Endothelial cell of umbilical vein (primary cell): ENCODE results near the gene FARP2. TPM values are rescaled to one million over a fixed set of nuclear protein-coding genes. Genes with fewer than 3 reads are reported as not detected.

ENCODE experiments used
- BruUV-seq: library from RNA; stranded (reverse); fragments of 400-500 nt; replicated peaks from 2 replicates; lab custom pipeline; 2021; lab: Mats Ljungman, UMichigan
- CTCF ChIA-PET: fragments of 300-600, 350-600 bp; sonication (Branson Sonifier 250); formaldehyde crosslinking; loops from one replicate; lab custom pipeline; 2021; ENCODE audit warnings: antibody characterized with exemption, inconsistent platforms; lab: Charles Lee
- POLR2A ChIA-PET: fragments of 300-600, 350-600 bp; sonication (Branson Sonifier 250); formaldehyde crosslinking; loops from one replicate; lab custom pipeline; 2021; ENCODE audit warnings: antibody characterized with exemption, inconsistent platforms; lab: Charles Lee
- DNase-seq: peaks from one replicate; pipeline ENCODE4 v3.0.0-alpha.2; 2011; ENCODE audit warnings: low read depth, low spot score
- FAIRE-seq: peaks from 2 replicates; lab custom pipeline; 2011; peaks lifted over from hg19 to GRCh38; lab: Jason Lieb, UNC
- H2AFZ ChIP-seq: 2 replicates; pipeline ENCODE4 v1.6.0; 2012; ENCODE audit warnings: low read depth, low read length, control low read depth, inconsistent platforms
- H3K27ac ChIP-seq: 2 replicates; pipeline ENCODE4 v1.5.1; 2011; ENCODE audit warnings: low read depth, mild to moderate bottlenecking, control low read depth, low read length, moderate library complexity; ENCODE audit not compliant: insufficient read depth
- H3K27me3 ChIP-seq, 2 experiments: 2 replicates each; pipeline versions ENCODE4 v1.6.0 to v1.6.1; 2011; ENCODE audit warnings: low read length in 2 of 2, mixed read lengths in 1 of 2; ENCODE audit not compliant: control insufficient read depth in 2 of 2, insufficient read depth in 2 of 2
- H3K36me3 ChIP-seq, 2 experiments: 2 replicates in 1 of 2; 3 replicates in 1 of 2; pipeline ENCODE4 v1.5.1; 2011; ENCODE audit warnings: low read length in 2 of 2, mild to moderate bottlenecking in 1 of 2, moderate library complexity in 1 of 2; ENCODE audit not compliant: control insufficient read depth in 2 of 2, insufficient read depth in 2 of 2; ENCODE audit errors: extremely low read depth in 1 of 2
- H3K4me1 ChIP-seq: 3 replicates; pipeline ENCODE4 v1.5.1; 2011; ENCODE audit warnings: mild to moderate bottlenecking, low read length; ENCODE audit not compliant: control insufficient read depth, insufficient read depth; ENCODE audit errors: extremely low read depth
- H3K4me2 ChIP-seq: 2 replicates; pipeline ENCODE4 v1.6.1; 2011; ENCODE audit warnings: low read length, control low read depth, mixed read lengths; ENCODE audit not compliant: insufficient read depth
- H3K4me3 ChIP-seq, 3 experiments: fragments of 200-600 bp in 1 of 3; sonication (generic), shearing (Covaris generic) in 1 of 3; replicated peaks in 1 of 3; 2 replicates each; pipeline ENCODE4 v1.5.1; 2011 to 2016; ENCODE audit warnings: control low read depth in 3 of 3, low read length in 3 of 3, mild to moderate bottlenecking in 2 of 3, inconsistent platforms in 1 of 3, low read depth in 1 of 3, moderate library complexity in 1 of 3; ENCODE audit not compliant: insufficient read depth in 1 of 3
- H3K79me2 ChIP-seq: 2 replicates; pipeline ENCODE4 v1.6.0; 2012; ENCODE audit warnings: low read length, inconsistent platforms; ENCODE audit not compliant: control insufficient read depth, insufficient read depth
- H3K9ac ChIP-seq: replicated peaks from 2 replicates; pipeline ENCODE3; 2011; ENCODE audit warnings: low read length, control low read depth; ENCODE audit not compliant: insufficient read depth; ENCODE audit errors: extremely low read depth
- H3K9me1 ChIP-seq: replicated peaks from 3 replicates; pipeline ENCODE4 v1.6.0; 2011; ENCODE audit warnings: mild to moderate bottlenecking, low read length; ENCODE audit not compliant: control insufficient read depth, insufficient read depth; ENCODE audit errors: extremely low read depth
- H3K9me3 ChIP-seq: replicated peaks from 2 replicates; pipeline ENCODE4 v1.5.1; 2012; ENCODE audit warnings: low read length, inconsistent platforms; ENCODE audit not compliant: control insufficient read depth, insufficient read depth
- H4K20me1 ChIP-seq: replicated peaks from 2 replicates; pipeline ENCODE3; 2011; ENCODE audit warnings: mild to moderate bottlenecking, low read length; ENCODE audit not compliant: control insufficient read depth, insufficient read depth; ENCODE audit errors: extremely low read depth
- CTCF ChIP-seq, 2 donors: IDR thresholded peaks; 1 replicate in 1 of 2; 2 replicates in 1 of 2; pipeline ENCODE4 v1.5.1; 2011; ENCODE audit warnings: low read length in 2 of 2, mild to moderate bottlenecking in 2 of 2, moderate library complexity in 2 of 2, control low read depth in 1 of 2, inconsistent platforms in 1 of 2, low read depth in 1 of 2; ENCODE audit not compliant: insufficient read depth in 1 of 2; ENCODE audit errors: extremely low read depth in 1 of 2
- EZH2 ChIP-seq: IDR thresholded peaks from 2 replicates; pipeline ENCODE4 v1.6.1; 2012; ENCODE audit warnings: borderline replicate concordance, low read depth, mild to moderate bottlenecking, moderate library complexity, low read length, inconsistent platforms; ENCODE audit not compliant: severe bottlenecking
- FOS ChIP-seq: IDR thresholded peaks from 2 replicates; pipeline ENCODE4 v1.6.1; 2011; ENCODE audit warnings: mild to moderate bottlenecking, low read length, moderate library complexity, borderline replicate concordance; ENCODE audit not compliant: insufficient read depth
- GATA2 ChIP-seq: IDR thresholded peaks from 2 replicates; pipeline ENCODE4 v1.7.0; 2011; ENCODE audit warnings: low read depth, mild to moderate bottlenecking, moderate library complexity, mixed read lengths, low read length; ENCODE audit not compliant: insufficient read length, insufficient read depth
- JUN ChIP-seq: IDR thresholded peaks from 2 replicates; pipeline ENCODE4 v1.6.1; 2011; ENCODE audit warnings: borderline replicate concordance, low read depth; ENCODE audit not compliant: insufficient read length, insufficient read depth
- MAX ChIP-seq: IDR thresholded peaks from 2 replicates; pipeline ENCODE4 v1.6.1; 2011; ENCODE audit not compliant: insufficient read depth, insufficient read length
- MYC ChIP-seq: IDR thresholded peaks from one replicate; pipeline ENCODE4 v1.6.1; 2011; ENCODE audit warnings: mild to moderate bottlenecking, low read depth, low read length
- POLR2A ChIP-seq: IDR thresholded peaks from 2 replicates; pipeline ENCODE4 v1.6.1; 2012; ENCODE audit warnings: low read depth, mild to moderate bottlenecking, control low read depth, low read length
- POLR2AphosphoS5 ChIP-seq: IDR thresholded peaks from 2 replicates; pipeline ENCODE4 v1.6.1; 2012; ENCODE audit warnings: low read depth, mild to moderate bottlenecking, control low read depth, low read length, moderate library complexity; ENCODE audit not compliant: insufficient read depth
- dilution Hi-C: fragments of 300-500 bp; cut with MboI; formaldehyde crosslinking; loops from one replicate; pipeline ENCODE4 v1.15.0; 2019; ENCODE audit warnings: low sequenced_read_pairs; ENCODE audit not compliant: extremely low pct_ligation_motif_present
- intact Hi-C: fragments of 100-400 bp; cut with micrococcal nuclease; formaldehyde crosslinking; loops from one replicate; pipeline ENCODE4 v1.10.0; 2022
- polyA plus RNA-seq, 4 experiments: library from polyadenylated mRNA; depleted of rRNA in 3 of 4; stranded (reverse) in 3 of 4; unstranded in 1 of 4; fragments of >200 nt; gene quantifications; 2 replicates each; pipeline versions ENCODE4 v1.2.1 to v1.2.3, GENCODE V29; 2011 to 2012; ENCODE audit warnings: missing spikeins in 1 of 4
- total RNA-seq: library from RNA; stranded (reverse); gene quantifications from 2 replicates; pipeline ENCODE4 v1.2.3, GENCODE V29; 2021

Gene FARP2
- total and polyA plus RNA-seq, 2 donors (not counting 3 experiments of a cell fraction or from before 2014, with no cell fraction given) = 15.3 to 45.3 TPM

GRCh38 chr2:241356871-241357260 lies 781 bp downstream of the FARP2 start:
- Histone ChIP-seq H3K4me3 (peak overlapping the region; percentile 48 to 91 (median 62)), H3K27ac (peak overlapping the region; percentile 33), H3K9ac (peak overlapping the region; percentile 72), H2AFZ (no peak overlapping the region), H3K4me2 (peak overlapping the region; percentile 94), H3K9me3 (no peaks in the 10 kb centered on the region), H3K79me2 (peaks cover 49% of the 10 kb centered on the region), H3K36me3 (peaks cover 6 to 18% of the 10 kb centered on the region in 2 experiments), H3K27me3 (no peaks in the 10 kb centered on the region), H3K4me1 (peaks cover 21% of the 10 kb centered on the region), H4K20me1 (no peaks in the 10 kb centered on the region), H3K9me1 (no peaks in the 10 kb centered on the region)
- DNase-seq (no peak), FAIRE-seq (no peak)
- no peak for TF ChIP-seq MYC
- no peak for TF ChIP-seq MAX
- no peak for TF ChIP-seq FOS
- TF ChIP-seq EZH2 = no peak
- no peak for TF ChIP-seq JUN
- no peak for TF ChIP-seq POLR2A
- TF ChIP-seq GATA2 = no peak
- TF ChIP-seq POLR2AphosphoS5 = no peak
- TF ChIP-seq CTCF (IDR thresholded peaks at IDR 0.05; ENCODE audit: extremely low read depth in 1 of 2, insufficient read depth in 1 of 2, low read depth in 1 of 2, low read length in 2 of 2) = no peak
- ChIA-PET POLR2A (interaction anchor here (0.6 to 1.0 kb wide), 2 partner anchors 42 to 156 kb away, joined by 3 to 9 read pairs; no protein-coding TSS in a partner anchor), CTCF (interaction anchor here (1.0 kb wide), 2 partner anchors 9 to 35 kb away, joined by 3 to 7 read pairs; no protein-coding TSS in a partner anchor)
- intact Hi-C loops = loop anchor here (1.0 to 5.0 kb wide), 9 partner anchors 42 to 525 kb away; partner anchors contain the start of genes ATG4B, BOK, DTYMK and HDLBP
- dilution Hi-C loops = no loop called here
- no TSS peak for BruUV-seq
